Neural cell (in vitro differentiated cells): ENCODE measurements around the gene MEIOC.

Source experiments
- EZH2 ChIP-seq: fragments of 200-600, 300-800 bp; shearing (Covaris generic), sonication (generic); IDR thresholded peaks from 2 replicates; pipeline ENCODE4 v1.6.1; 2014; ENCODE audit warnings: antibody characterized with exemption, low read length, borderline replicate concordance, mild to moderate bottlenecking; ENCODE audit not compliant: insufficient read depth, poor library complexity, severe bottlenecking
- TF ChIP-seq, protein P1 (sequence below): fragments of 450-650 bp; IDR thresholded peaks from 2 replicates; pipeline ENCODE4 v1.5.1; 2014; ENCODE audit warnings: antibody characterized with exemption, mild to moderate bottlenecking, moderate library complexity; ENCODE audit not compliant: poor library complexity, severe bottlenecking

DNA sequence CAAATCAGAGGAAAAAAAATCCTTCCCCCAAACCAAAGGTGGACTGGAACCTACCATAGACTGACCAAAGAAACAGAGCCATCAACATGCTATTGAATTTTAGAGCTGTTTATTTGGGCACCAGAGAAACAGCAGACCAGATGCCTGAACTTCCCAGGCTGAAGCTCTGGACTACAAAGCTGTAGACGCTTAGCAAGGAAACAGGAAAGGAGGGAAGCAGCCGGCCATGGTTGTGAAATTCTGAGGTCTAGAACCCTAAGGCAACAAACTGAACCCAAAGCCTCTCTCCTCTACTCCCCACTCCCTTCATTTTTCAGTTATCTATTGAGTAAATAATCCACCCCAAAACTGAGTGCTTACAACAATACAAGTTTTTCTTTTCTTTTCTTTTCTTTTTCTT is 45.4 kb upstream of the MEIOC start:
- TF ChIP-seq, protein P1, sequence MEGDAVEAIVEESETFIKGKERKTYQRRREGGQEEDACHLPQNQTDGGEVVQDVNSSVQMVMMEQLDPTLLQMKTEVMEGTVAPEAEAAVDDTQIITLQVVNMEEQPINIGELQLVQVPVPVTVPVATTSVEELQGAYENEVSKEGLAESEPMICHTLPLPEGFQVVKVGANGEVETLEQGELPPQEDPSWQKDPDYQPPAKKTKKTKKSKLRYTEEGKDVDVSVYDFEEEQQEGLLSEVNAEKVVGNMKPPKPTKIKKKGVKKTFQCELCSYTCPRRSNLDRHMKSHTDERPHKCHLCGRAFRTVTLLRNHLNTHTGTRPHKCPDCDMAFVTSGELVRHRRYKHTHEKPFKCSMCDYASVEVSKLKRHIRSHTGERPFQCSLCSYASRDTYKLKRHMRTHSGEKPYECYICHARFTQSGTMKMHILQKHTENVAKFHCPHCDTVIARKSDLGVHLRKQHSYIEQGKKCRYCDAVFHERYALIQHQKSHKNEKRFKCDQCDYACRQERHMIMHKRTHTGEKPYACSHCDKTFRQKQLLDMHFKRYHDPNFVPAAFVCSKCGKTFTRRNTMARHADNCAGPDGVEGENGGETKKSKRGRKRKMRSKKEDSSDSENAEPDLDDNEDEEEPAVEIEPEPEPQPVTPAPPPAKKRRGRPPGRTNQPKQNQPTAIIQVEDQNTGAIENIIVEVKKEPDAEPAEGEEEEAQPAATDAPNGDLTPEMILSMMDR, result no peak
- no peak for TF ChIP-seq EZH2
